GM18517 (cell line): ENCODE data around the gene LAIR2.
A peak's percentile ranks its signal among the peaks of the same experiment; 100 is the strongest.
"Not testable (repeated sequence)": the region's sequence is repeated elsewhere in the genome, so short reads cannot be mapped to it uniquely, and the experiment has no call there.

Source experiments
- ATAC-seq: cut with Tn5 transposase; IDR thresholded peaks from one replicate; pipeline ENCODE4 v1.9.1; 2021; ENCODE audit warnings: mild to moderate bottlenecking, moderate library complexity; ENCODE audit not compliant: unreplicated experiment

LAIR2 gene

DNA sequence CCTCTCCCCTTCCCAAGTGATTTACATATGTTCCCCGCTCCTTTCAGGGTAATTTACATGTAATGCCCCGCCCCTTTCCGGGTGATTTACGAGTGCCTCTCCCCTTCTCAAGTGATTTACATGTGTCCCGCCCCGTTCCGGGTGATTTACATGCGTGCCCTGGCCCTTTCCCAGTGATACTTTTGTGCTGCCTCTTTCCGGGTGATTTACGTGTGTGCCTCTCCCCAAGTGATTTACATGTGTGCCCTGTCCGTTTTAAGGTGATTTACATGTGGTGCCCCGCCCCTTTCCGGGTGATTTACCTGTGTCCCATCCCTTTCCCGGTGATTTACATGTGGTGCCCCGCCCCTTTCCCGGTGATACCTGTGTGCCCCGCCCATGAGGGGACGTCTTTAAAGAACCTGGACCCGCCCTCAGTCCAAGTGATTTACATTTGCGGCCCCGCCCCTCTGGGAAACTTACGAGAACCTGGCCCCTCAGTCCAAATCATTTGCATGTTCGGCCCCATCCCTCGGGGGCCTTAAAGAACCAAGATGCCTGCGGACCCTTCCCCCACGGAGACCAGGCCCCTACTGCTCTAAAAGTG, 38.5 kb upstream of the LAIR2 start:
- ATAC-seq = peak; percentile 49

DNA sequence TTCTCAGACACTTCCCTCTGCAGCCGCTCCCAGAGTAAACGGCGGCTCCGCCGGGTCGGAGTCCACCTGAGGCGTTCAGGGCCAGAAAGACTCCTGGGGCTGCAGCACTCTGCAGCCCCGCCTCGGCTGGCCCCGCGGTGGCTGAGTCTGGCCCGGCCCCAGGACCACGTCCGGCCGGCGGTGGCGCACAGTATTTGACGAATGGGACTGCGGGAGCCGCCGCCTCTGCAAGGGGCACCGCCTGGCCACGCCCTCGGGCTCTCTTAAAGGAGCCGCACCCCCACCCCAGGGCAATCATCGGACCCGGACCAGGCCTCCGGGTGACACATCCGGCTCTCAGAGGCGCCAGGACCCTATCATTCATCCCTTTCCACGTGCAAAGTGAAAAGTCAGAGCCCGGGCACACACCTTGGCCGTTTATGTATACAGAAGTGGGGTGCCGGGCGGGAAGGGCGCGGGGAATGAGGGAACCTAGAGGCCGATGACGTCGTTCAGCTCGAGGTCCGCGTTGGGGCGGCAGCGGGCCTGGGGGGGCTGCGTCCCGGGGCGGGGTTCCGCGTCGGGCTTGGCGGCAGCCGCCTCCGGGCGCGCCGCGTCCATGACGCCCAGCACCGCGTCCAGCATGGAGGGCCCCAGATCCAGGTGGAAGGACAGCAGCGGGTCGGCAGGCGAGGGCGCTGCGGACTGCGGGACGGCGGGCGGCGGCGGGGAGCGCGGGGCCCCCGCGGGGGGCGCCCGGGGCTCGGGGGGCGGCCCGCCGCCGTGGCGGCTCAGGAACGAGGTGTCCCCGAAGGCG, 37.8 kb upstream of the LAIR2 start:
- peak; percentile 34 for ATAC-seq

DNA sequence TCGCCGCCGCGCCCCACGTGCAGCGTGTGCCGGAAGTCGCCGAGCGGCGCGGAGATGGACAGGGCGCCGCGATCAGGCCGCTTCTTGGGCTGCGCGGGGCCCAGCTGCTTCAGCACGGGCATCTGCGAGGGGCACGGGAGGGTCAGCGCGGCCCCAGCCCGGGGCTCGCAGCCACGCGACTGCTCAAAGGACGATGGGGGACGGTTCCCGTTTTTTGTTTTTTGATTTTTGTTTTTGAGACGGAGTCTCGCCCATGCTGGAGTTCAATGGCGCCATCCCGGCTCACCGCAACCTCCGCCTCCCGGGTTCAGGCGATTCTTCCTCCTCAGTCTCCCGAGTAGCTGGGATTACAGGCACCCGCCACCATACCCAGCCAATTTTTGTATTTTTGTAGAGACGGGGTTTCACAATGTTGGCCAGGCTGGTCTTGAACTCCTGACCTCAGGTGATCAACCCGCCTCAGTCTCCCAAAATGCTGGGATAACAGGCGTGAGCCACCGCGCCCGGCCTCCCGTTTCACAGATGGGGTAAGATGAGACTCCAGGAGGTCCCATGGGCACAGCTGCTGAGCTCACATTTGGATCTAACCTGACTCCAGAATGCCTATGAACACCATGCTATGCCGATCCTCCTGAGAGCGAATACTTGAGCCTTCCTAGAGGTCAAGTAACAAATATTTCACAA, 37.1 kb upstream of the LAIR2 start:
- ATAC-seq = no peak

DNA sequence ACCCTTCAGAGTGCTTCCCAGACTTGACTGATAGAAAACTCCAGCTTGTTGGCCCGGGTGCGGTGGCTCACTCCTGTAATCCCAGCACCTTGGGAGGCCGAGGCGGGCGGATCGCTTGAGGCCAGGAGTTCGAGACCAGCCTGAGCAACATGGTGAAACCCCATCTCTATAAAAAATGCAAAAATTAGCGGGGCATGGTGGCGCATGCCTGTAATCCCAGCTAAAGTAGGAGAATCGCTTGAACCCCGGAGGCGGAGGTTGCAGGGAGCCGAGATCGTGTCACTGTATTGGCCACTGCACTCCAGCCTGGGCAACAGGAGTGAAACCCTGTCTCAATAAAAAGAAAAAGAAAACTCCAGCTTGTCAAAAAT, 36.5 kb upstream of the LAIR2 start:
- ATAC-seq = not testable (repeated sequence)

DNA sequence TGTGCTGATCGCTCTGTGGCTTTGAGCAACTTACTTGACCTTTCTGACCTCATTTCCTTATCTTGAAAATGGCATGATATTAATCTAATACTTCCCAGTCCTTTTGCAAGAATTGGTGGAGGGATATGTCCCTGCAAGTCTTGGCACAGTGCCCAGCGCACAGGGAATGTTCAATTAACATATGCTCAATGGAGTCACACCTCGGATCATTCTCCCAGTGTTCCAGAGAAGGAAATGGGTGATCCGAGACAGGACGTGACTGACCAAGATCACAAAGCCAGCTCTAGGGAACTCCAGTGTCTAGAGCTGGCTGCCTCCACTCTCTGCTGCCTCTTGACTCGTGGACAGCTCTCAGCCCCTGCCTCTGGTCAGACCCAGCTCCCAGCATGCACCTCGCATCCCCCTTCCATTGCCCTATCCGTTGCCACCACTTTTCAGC, 33.1 kb upstream of the LAIR2 start:
- ATAC-seq = no peak

GRCh38 chr19:54470276-54470887, 32.2 kb upstream of the LAIR2 start:
- no peak for ATAC-seq

GRCh38 chr19:54470991-54471782, 31.4 kb upstream of the LAIR2 start:
- ATAC-seq = no peak

DNA sequence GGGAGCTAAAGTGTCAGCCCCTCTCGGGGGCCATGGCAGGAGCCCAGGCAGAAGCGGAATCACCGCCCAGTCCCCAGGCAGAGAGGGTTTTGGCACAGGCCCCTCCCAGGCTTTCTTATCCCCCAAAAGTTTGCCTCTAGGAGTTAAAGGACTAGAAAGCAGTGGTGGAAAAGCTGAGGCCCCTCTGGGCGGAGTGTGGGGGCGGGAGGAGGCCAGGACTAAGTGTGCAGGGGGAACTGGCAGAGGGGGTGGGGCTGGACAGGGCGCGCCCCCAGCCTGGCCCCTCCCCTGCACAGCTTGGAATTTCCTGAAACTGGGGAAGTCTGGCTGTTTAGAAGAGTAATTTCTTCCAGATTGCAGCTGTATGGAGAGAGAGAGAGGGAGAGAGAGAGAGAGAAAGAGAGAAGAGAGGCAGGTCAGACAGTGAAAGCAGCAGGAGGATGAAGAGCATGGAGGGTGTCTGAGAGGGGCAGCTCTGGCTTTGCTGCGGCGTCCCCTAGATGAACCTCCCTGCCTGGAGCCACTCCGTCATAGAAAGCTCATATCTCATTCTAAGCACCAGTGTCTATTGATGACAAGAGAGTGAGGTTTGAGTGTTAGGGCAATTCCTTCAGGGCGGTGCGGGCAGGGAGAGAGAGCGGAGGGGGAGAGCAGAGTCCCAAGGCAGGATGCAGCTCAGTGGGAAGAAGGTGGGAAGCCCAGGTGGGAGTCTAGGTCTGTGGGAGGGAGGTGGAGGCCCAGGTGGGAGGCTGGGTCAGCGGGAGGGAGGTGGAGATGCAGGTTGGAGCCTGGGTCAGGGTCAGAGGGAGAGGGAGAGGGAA, 29.4 kb upstream of the LAIR2 start, which contains the start of gene CDC42EP5:
Gene CDC42EP5, minus strand, starts transcription at position 226 of the 821 bp plus-strand sequence. CDS start 7,749 bp downstream, outside the sequence.
- no peak for ATAC-seq

- no peak for ATAC-seq
These were observed 28.7 kb upstream of the LAIR2 start for GRCh38 chr19:54473892-54474372.

DNA sequence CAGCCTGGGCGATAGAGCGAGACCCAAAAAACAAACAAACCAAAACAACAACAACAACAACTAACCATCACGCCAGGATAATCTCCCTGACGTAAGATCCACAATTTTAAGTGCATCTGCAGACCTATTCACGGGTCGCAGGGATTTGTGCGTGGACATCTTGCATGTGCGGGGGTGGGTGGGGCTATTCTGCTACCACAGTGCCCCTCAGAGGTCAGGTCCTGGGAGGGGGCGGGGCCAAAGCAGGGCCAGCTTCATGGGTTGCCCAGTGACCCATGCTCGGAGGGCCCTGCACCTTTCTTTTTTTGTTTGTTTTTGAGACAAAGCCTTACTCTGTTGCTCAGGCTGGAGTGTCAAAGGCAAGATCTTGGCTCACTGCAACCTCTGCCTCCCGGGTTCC, 26.9 kb upstream of the LAIR2 start:
- ATAC-seq = no peak

GRCh38 chr19:54477650-54478049, 25.0 kb upstream of the LAIR2 start:
- ATAC-seq = no peak

GRCh38 chr19:54478677-54479266, 23.9 kb upstream of the LAIR2 start:
- ATAC-seq = no peak

DNA sequence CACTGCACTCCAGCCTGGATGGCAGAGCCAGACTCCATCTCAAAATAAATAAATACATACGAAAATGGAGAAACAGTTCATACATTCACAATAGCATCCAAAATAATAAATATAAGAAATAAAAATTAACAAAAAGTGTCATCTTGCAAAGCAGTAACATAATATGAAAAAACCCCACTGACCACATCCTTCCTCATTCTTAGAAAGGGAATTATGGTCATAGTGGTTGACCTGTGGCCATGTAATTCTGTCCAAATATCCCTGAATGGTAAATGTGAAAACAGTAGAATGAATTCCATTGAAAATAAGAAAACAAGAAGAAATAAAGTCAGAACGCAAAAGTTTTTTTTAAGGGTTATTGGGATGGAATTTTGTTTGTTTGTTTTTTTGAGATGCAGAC, 22.6 kb upstream of the LAIR2 start:
- no peak for ATAC-seq

- ATAC-seq = no peak
These were observed 21.2 kb upstream of the LAIR2 start for GRCh38 chr19:54481326-54481930.

- no peak for ATAC-seq
These were observed 19.7 kb upstream of the LAIR2 start for GRCh38 chr19:54482889-54483288.

GRCh38 chr19:54484451-54484850, 18.2 kb upstream of the LAIR2 start:
- no peak for ATAC-seq

GRCh38 chr19:54485851-54486250, 16.8 kb upstream of the LAIR2 start:
- ATAC-seq = no peak

- no peak for ATAC-seq
These were observed 13.3 kb upstream of the LAIR2 start for GRCh38 chr19:54489341-54489740.

- ATAC-seq = no peak
These were observed 12.9 kb upstream of the LAIR2 start for GRCh38 chr19:54489766-54490165.
